CD4-positive, alpha-beta T cell treated with Interleukin-6 for 4 hours (primary cell): ENCODE results near the gene DNTT.
A peak's percentile ranks its signal among the peaks of the same experiment; 100 is the strongest.

Experiments
- DNase-seq: peaks from one replicate; pipeline ENCODE4 v3.0.0-alpha.2; 2020; ENCODE audit warnings: mixed read lengths

The DNTT gene

DNA sequence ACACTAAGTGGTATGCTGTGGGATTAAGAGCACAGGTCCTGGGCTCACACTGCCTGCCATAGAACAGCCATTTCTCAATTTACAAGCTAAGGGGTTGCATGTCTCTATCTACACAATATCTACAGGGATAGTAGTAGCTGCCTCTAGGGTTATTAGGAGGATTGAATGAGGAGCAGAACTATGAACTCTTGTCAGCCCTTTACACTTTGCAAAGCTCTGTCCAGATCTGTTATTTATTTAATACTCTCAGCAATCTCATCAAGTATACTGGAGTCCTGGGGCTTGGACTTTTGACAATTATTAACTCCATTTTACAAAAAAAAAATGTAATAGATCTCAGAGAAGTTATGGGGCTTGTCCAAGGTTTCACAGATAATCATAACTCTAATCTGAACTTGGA, 47.8 kb downstream of the DNTT start:
- no peak for DNase-seq

DNA sequence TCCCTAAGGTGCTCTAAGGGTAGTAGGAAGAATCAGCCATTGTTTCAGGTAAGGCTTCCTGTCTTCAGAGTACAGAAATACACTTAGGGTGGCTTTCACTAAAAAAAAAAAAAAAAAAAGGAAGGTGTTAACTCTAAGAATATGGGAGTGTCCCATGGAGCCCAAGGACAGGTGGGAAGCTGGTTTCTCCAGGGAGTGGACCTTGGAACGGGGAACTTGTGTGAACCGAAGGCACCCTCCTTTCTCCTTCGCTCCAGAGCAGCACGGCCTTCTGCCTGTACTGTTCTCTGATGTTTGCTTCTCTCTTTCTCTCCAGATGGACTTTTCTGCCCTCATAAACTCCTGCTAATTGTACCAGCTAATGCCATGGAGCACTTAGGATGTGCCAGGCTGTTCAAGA, 48.3 kb downstream of the DNTT start:
- DNase-seq: no peak

DNA sequence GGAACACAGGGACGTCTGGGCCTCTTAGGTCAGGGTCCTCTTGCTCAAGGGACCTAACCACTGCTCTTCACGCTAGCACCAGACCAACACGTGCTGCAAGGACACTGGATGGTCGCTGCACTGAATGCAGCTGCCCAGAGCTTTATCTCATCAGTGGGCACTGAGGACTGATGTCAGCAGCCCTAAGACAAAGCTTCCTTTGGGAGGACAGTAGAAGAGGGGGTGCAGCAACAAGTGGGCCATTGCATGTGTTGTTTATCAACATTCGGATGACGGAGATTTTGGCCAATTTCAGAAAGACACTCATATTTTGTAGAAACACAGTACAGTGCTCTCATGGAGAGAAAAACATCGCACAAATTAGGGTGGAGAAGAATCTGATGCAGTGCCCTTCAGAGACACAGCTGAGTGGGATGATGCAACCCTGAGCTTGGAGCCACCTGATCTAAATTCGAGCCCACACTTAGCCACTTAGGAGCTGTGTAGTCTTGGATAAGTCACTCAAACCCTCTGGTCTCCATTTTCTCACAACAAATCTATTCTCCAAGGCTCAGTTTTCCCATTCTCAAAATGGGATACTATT, 52.9 kb downstream of the DNTT start:
- DNase-seq: no peak

DNA sequence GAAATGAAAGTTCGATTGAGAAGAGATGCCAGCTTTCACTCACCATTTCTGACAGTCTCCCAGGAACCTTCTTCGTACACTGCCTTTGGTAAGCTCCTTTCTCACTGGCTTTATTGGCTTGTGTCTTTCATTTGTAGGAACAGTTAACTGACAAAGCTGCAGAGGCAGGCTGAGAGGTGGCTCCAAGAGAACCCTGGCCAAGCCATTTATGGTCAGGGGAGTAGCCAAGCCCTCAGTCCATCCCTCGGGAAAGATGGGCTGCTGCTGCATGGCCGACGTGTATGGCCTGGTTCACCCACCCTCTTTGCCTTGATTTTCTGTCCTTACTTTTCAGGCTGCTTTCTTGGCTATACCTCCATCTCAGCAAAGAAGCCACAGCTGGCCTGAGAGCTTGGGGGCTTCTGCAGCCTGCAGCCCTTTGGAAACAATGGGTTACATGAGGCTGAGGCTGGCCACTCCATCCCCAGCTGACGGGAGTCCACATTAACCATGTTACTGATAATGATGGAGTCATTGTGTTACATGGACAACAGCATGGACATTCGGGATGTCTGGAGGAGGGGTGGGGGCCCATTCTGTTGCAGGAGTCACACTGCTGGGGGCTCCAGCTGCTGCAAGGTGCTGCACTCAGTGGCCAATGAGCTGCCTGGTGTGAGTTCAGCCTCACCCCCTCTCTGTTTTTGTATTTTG, 54.8 kb downstream of the DNTT start, which contains the start of gene OPALIN:
TSS of gene OPALIN (minus strand) at position 152 of the 690 bp plus-strand sequence. CDS start at position 46, 106 bp downstream.
- DNase-seq: no peak

DNA sequence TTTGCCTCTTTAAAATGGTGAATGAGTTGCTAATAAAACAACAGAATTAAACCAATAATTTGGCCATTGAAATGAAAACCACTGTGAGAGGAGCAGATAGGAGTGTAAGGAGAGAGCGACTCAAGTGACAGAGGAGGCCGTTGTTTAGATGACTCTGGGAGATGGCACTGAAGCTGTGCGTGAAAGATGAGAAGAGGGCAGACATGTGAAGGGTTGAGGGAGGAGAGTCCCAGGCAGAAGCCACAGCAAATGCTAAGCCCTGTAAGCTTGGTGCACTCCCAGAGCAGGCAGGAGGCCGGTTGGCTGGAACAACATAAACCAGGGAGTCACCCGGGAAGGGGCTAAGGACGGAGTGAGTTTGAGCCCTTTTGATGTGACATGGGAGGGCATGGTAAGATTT, 55.4 kb downstream of the DNTT start:
- DNase-seq: no peak

DNA sequence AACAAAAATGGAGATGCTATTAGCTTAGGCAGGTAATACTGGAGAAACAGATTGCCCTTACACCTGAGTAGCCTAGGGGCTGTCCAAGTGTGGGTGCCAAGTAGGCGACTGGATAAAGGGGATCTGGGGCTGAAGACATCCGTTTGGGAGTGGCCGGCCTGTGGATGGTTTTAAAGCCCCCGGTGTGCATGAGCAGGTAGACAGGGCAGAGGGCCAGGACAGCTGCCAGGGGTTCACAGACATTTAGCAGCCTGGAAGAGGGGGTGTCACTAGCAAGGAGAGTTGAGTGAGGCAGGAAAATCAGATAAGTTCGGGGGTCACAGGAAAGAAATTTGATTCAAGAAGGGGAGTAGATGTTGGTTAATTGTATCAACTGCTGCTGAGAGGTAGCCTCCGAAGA, 56.1 kb downstream of the DNTT start:
- no peak for DNase-seq

DNA sequence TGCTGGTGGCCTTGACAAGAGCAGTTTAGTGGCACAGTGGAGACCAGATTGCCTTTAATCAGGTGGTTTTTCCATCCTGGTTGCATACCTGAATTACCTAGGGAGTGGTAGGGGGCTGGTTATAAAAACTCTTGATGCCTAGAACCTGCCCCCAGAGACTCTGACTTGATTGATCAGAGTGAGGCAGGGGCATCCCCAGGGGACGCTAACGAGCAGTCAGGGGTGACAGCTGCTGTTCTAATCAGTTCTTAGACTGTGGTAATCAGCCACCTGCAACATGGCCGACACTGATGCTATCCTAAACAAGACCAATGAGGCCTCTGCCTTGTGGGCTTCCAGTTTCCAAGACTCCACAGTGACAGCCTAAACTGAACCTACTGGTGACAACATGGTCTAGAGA, 56.5 kb downstream of the DNTT start:
- DNase-seq: no peak

DNA sequence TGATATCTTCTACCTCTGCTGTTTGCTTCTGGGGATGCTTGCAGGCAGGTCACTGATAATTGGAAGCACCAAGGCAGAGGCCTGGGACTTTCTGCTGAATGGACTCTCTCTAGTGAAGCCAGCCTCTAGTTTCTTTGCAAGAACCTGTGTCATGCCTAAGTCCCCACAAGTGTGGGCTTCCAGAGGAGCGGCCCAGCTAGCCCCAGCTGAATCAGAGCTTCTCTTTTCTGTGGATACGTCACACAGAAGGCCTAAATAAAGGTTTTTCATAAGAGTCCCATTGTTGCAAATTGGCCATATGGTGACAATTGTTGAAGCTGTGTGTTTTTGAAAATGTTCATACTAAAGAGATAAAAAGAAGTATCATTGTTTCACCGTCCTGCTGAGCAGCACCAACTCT, 61.3 kb downstream of the DNTT start:
- no peak for DNase-seq

DNA sequence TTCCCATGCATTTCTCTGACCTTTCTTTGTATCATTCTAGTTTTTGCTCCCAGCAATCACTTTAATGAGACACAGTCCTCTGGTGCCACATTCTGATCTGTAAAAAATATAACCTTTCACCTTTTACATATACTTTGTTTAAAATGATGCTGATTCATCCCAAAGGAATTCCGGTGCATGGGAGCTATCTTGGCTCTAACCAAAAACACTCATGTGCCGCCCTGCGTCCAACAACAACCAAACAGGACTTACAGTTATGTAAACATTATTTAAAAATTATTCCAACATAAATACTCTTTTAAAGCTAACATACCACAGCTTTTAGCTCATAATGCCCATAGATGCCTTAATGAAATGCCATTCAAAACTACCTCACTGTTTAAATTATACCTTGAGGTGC, 62.3 kb downstream of the DNTT start:
- DNase-seq: no peak

DNA sequence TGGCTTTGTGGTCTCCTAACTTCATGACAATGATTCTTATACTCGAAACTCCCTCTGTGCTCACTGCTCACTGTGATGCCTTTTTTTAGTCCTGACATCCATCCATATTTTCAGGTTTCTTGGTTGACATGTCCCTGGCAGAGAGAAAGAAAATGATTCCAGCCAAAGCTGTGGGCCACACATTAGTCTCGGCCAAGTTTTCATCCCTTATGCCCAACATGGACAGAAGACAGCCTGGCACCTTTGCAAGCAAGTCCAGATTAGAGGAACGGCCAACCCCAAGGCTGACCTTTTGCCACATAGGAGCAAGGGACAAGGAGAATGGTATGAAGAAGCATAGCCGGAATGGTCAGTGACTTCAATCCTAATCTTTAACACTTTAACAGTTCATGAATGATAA, 63.2 kb downstream of the DNTT start:
- no peak for DNase-seq

DNA sequence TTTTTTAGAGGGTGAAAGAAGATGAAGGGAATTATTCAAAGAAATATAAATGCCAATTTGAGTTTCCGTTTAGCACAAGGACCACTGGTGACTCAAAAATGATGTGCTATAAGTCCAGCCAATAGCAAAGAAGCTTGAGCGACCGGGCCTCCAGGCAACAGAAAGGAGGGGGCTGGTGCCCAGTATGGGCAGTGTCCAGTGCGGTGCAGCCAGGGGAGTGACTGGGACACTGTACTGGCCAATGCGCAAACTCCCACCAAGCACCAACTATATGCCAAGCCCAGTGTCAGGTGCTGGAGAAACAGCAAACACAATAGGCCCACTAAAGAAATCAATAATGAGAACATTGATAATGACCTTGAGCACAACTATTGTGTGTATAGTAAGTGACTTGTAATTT, 64.7 kb downstream of the DNTT start:
- DNase-seq: no peak

DNA sequence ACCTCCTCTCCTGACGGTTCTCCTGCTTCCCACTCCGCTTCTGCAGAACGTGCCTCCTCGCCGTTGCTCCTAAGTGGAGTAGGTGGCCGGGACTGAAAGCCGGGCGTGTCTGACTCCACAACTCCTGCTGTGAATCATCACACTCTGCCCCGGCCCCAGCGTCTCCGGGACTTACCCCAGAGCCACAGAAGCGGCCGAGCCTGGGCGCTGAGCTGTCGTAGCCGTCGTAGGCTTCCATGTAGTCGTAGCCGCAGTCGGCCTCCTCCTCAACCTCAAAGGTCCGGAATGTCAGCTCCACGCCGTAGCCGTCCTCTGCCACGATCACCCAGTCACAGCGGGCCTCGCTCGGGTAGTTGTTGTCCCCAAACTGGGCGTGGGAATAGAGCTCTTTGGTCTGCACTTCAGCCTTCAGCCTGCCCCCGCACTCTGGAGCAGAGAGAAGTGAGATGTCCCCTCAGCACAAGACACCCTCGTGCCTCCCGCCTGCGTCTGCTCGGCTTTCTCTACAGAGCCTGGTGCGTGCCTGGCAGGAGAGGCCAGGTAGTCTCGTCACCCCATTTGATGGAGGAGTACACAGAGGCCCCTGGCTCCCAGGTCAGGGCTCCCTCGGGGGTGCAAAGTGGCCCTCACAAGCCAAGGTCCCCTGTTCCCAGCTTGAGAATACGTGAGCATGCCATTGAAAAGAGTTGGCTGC, 65.8 kb downstream of the DNTT start:
- no peak for DNase-seq

DNA sequence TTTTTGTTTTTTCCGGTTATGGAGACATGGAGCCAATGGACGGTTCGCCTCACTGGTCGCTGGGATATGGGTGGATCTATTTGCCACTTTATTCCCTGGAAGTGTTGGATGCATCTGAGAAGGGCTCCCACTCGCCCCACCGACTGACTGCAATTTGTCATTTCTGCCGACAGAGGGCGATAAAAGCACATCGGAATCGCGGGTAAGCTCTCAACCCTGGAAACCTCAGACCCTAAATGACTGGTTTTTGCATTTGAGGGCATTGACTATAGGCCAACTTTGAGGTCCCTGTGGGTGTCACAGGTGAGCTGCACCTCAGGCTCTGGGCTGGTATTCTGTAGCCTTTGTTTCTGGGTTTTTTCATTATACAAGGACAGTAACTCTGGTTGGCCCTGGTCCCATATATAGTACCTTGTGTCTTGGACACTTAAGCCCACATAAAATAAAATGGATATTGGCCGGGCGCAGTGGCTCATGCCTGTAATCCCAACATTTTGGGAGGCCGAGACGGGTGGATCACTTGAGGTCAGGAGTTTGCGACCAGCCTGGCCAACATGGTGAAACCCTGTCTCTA, 66.4 kb downstream of the DNTT start:
- peak; percentile 52 for DNase-seq

DNA sequence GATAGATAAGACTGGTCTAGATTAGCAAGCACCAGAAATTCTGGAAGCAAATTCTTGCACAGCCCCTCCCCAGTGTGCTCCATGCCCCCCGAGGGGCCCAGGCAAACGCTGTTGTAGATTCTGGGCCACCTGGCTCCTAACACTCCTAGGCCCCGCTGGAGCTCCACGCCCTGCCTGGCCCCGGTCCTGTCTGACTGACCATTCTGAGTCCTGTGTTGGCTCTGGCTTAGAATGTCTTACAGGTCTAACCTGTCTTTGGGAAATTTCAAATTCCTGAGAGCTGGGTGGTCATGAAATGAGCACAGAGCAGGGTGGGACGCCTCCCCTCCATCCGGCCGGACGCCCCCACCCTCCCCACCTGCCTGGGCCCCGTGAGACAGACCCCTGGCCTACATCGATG, 67.1 kb downstream of the DNTT start:
- DNase-seq: no peak

DNA sequence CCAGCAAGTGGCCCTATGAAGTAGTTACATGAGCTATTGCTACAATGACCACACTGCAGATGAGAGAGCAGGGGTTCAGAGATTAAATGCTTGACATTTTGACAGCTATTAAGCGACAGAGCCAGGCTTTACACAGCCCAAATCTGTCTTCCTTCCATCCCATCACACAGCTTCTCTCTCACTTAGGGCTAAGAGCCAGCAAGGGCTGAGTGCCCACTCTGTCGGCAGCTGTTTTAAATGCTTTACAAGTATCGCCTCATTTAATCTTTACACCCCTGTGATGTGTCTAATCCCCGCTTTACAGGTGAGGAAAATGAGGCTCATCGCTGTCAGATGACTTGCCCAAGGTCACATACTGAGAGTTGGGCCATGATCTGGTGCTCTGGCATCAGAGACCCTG, 69.8 kb downstream of the DNTT start:
- DNase-seq: no peak

DNA sequence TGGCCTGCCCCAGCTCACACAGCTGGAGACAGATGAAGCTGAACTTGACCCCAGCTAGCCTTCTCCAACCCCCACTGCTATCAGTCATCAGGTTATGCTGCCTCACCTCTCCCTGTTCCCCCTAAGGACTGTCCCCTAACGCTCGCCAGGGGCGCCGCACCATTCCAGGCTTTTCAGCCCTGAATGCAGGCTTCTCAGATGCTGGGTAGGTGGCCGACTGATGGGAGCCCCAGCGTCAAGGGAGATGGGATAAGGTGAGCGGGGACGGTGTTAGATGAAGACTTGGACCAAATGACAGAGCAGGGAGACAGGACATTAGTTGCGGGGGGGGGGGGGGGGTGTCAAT, 70.4 kb downstream of the DNTT start:
- DNase-seq: no peak

DNA sequence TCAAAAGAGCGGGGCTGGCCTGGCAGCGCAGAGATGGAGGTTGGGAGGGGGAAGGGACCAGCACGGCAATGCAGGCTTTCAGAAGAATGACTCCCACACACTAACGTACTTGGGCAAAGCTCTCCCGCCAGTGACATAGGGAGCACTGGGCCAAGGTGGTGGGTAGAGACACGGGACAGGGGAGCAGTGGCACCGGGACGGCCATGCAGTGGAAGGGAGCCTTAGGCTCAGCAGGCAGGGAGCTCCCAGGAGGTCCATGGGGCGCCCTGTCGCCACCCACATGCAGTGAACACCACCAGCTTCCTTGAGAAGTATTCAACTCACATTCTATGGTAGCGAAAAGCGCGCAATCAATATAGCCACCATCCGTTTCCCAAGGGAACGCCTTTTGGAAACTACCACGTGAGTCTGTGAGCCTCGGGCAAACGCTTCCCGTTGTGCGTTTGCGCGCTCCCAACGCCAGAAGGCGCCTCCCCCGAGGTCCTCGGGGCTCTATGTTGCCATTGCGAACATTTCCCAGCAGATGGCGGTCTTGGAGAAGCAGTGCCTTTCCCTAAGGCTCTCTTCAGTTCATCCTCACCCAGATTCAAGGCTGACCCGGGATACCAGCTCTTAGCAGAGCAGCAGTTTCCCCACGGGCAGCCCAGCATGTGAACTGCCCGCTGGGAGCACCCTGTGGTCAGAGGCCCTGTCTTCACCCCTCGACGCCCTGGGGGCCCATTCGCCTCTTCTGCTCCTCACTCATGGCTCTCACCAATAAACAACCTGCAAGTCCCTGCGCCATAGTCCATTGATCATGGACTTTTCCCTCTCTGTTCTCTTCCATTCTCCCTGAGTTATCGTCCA, 71.0 kb downstream of the DNTT start:
- DNase-seq: peak; percentile 71

DNA sequence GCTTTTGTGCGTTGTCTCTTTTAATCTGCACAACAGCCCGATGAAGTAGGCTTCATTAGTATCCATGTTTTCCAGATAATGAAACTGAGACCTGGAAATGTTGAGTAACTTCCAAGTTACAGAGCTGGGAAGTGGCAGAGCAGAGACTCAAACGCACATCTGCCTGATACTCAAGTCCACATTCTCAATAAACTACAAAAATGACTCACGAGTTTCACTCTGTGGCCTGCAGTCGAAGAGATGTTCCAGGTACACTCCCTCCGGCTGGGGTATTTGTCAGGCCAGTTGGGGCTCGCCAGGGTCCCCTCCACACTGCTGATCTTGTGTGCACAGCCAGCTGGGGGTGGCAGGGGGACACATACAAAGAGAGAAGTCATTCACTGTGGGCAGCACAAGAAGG, 72.2 kb downstream of the DNTT start:
- DNase-seq: no peak

DNA sequence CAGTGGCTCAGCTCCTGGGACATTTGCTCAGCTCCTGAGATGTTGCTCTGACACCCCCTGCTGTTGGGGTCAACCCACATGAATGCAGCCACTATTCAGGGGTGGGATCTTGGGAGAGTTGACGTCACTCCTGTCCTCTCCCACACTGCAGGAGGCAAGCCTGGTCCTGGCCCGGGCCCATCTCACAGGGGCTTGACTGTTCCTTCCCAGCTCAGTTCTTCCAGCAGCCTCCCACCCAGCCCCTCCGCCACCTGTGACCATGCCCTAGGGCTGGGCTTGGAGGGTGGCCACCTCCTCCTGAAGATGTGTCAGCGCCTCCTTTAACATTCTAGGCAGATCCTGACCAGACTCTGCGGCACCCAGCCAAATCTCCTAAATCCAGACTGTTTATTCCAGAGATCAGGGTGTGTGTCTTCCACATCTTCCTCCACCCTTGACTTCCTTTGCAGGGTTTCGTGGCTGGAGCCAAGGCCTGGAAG, 73.6 kb downstream of the DNTT start:
- no peak for DNase-seq

DNA sequence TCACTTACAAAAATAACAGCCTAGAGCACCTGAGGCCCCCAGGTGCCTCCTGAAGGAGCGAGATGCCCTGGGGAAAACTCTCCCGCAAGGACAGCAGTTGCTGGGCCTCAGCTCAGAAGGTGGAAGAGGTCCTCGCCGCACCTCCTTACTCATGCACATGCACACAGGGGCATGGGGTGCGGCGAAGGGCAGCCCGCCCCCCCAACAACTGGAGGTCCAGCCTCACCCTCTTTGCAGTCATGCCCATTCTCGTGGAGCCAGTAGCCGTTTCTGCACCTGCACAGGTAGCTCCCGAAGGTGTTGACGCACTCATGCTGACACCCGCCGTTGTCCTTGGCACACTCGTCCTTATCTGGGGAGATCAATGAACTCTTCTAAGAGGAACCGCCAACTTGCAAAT, 74.5 kb downstream of the DNTT start:
- no peak for DNase-seq

DNA sequence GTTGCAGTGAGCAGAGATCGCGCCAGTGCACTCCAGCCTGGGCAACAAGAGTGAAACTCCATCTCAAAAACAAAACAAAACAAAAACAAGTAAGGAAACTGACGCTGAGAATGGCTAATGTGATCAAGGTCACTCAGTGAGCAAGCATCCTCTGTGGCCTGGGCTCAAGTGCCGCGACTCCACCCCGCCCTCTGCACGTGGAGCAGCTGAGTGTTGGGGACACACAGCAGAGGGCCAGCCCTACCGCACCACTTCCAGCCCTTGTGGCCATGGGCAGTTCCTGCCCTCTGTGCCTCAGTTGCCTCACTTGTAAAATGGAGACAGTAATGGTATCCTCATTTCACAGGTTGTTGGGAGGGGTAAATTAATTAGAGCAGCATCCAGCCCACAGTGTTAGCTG, 75.5 kb downstream of the DNTT start:
- DNase-seq: no peak

DNA sequence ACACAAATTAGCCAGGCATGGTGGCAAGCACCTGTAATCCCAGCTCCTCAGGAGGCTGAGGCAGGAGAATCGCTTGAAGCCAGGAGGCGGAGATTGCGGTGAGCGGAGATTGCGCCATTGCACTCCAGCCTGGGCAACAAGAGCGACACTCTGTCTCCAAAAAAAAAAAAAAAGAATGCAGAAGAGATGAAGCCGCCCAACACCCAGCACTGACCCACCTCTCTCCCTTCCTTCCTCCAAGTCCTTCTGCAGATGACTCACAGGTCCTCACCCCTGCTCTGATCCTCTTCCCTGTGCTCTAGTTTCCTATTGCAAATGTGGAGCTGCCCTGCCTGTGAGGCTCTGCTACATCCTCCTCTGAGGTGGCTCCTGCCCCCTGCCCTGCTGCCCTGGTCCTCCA, 76.6 kb downstream of the DNTT start:
- DNase-seq: no peak

DNA sequence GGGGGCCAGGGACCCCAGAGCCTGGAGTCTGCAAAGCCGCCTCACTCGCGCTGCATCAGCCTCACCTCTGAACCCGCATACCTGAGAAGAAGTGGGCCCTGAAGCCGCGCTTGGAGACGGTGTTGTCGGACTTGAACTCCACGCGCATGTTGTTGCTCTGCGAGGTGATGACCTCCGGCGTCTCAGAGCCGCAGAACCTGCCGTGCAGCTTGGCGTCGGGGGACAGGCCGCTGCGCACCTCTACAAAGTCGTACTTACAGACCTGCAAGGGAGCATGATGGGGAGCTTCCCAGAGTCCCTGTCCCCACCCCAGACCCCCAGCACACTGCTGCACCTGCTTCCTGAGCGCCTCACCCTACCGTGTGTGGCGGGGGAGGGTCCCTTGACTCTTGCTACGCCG, 80.3 kb downstream of the DNTT start:
- DNase-seq: no peak
